ENCODE measurements around the gene CT45A3.
"Not testable (repeated sequence)": the region's sequence is repeated elsewhere in the genome, so short reads cannot be mapped to it uniquely, and the experiment has no call there.

CT45A3 gene

GRCh38 chrX:135768091-135768490, at the start of gene CT45A3:
CT45A3 (minus strand) TSS chrX:135768191; CDS start chrX:135764444, 3,747 bp downstream.
- DNase-seq, result not testable (repeated sequence)

GRCh38 chrX:135802687-135803086, 34.7 kb upstream of the CT45A3 start, which contains the start of gene CT45A6:
CT45A6 (minus strand) TSS chrX:135802787; CDS start chrX:135798993, 3,794 bp downstream.
- DNase-seq, result not testable (repeated sequence)

- DNase-seq, result not testable (repeated sequence)
Measured at GRCh38 chrX:135785403-135785802, 17.4 kb upstream of the CT45A3 start, which contains the start of gene CT45A5. CT45A5 (minus strand) TSS chrX:135785503; CDS start chrX:135781729, 3,774 bp downstream.

- not testable (repeated sequence) for DNase-seq
Measured at GRCh38 chrX:135744739-135745138, 23.3 kb downstream of the CT45A3 start.

GRCh38 chrX:135741192-135741715, 26.7 kb downstream of the CT45A3 start:
- DNase-seq, result no peak

- no peak for DNase-seq
Measured at GRCh38 chrX:135740681-135741149, 27.3 kb downstream of the CT45A3 start.

- DNase-seq, result no peak
Measured at GRCh38 chrX:135737366-135738071, 30.5 kb downstream of the CT45A3 start.

GRCh38 chrX:135734666-135735065, 33.3 kb downstream of the CT45A3 start:
- DNase-seq, result not testable (repeated sequence)

GRCh38 chrX:135713795-135714194, 54.2 kb downstream of the CT45A3 start:
- no peak for DNase-seq

- not testable (repeated sequence) for DNase-seq
Measured at GRCh38 chrX:135713183-135713689, 54.8 kb downstream of the CT45A3 start, which contains the start of gene CT45A1. CT45A1 (plus strand) TSS chrX:135713639; CDS start chrX:135718941, 5,302 bp downstream.

All from hippocampal formation (tissue), 2 donors.